Stimulated activated CD8-positive, alpha-beta memory T cell treated with anti-CD3 and anti-CD28 coated beads, Interleukin-15, amount 100 ng/mL, for 24 hours (primary cell): Measurements from ENCODE around the gene DTL.

Experiments used
- DNase-seq: peaks from one replicate; pipeline ENCODE4 v3.0.0-alpha.2; 2020; ENCODE audit warnings: low read depth

Gene DTL

GRCh38 chr1:212127221-212127620, 91.7 kb downstream of the DTL start:
- no peak for DNase-seq

GRCh38 chr1:212129781-212130180, 94.2 kb downstream of the DTL start:
- no peak for DNase-seq

- DNase-seq, result no peak
Observed at GRCh38 chr1:212132025-212132424, 96.5 kb downstream of the DTL start.

GRCh38 chr1:212133319-212133718, 97.8 kb downstream of the DTL start:
- no peak for DNase-seq

- no peak for DNase-seq
Observed at GRCh38 chr1:212135166-212135565, 99.6 kb downstream of the DTL start.

GRCh38 chr1:212137854-212138253, 102.3 kb downstream of the DTL start:
- DNase-seq, result no peak

GRCh38 chr1:212138457-212138856, 102.9 kb downstream of the DTL start:
- DNase-seq, result no peak

GRCh38 chr1:212139526-212140135, 104.1 kb downstream of the DTL start:
- no peak for DNase-seq

- no peak for DNase-seq
Observed at GRCh38 chr1:212141404-212141803, 105.9 kb downstream of the DTL start.

GRCh38 chr1:212142883-212143530, 107.5 kb downstream of the DTL start:
- no peak for DNase-seq

GRCh38 chr1:212147581-212148033, 112.1 kb downstream of the DTL start:
- no peak for DNase-seq

GRCh38 chr1:212149566-212149965, 114.0 kb downstream of the DTL start:
- DNase-seq, result no peak

- DNase-seq, result no peak
Observed at GRCh38 chr1:212152308-212152693, 116.8 kb downstream of the DTL start.

- DNase-seq, result no peak
Observed at GRCh38 chr1:212152869-212153268, 117.3 kb downstream of the DTL start.

- DNase-seq, result no peak
Observed at GRCh38 chr1:212153635-212154034, 118.1 kb downstream of the DTL start.
